Measurements from ENCODE around the gene MYO1A.
"Not testable (repeated sequence)": the region's sequence is repeated elsewhere in the genome, so short reads cannot be mapped to it uniquely, and the experiment has no call there.

The MYO1A gene

DNA sequence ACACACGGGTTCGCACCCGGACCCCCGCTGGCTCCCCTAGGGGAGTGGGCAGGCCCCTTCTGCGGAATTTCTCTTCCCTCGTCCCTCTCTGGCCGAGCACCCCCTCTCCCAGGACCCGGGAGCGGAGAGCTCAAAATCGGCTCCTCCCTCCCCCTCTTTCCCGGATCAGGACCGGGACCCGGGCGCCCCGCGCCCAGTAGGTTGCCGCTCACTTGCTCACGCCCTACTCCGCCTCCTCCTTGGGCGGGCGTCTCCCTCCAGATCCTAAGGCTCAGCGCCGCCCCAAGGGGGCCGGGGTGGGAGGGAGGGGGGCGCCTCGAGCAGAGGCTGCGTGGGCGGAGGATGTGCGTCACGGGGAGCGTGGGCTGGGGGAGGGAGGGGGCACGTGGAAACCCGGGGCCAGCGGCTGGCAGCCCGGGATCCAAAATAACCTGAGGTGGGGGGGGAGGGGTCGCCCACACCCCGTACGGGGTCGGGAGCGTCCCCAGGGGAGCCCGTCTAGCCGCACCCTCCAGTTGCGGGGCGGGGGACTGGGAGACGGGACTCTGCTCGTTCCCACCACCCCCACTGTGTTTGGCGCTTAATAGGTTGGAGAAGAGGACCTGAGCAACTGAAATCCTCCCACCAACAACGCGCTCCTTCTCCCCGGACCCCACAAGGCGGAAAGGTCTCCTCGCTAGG, 37.2 kb upstream of the MYO1A start:
- DNase-seq, result peak; percentile 93

GRCh38 chr12:57086493-57087009, 36.6 kb upstream of the MYO1A start:
- DNase-seq, result peak; percentile 62

DNA sequence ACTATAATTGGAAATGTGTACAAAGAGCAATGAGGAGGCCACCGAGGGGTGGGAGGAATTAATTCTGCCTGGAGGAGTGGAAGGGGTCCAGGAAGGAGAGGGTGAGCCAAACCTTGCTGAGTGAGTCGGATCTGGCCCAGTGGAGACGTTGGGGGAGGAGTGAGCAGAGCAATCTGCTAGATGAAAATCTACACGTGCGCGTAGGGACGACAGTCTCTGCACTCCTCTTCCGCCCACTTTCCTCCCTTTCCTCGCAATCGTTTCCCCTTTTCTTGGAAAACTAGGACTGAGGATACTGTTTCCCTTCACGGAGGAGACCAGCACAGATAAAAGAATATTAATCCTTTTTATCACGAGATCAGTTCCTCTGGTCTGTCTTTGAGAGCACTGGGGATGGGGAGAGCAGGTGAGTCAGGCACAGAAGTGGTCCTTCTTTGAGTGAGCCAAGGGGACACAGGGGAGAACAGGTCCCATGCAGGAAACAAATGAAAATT, 36.1 kb upstream of the MYO1A start:
- peak; percentile 44 for DNase-seq

GRCh38 chr12:57080855-57081254, 30.9 kb upstream of the MYO1A start:
- no peak for DNase-seq

DNA sequence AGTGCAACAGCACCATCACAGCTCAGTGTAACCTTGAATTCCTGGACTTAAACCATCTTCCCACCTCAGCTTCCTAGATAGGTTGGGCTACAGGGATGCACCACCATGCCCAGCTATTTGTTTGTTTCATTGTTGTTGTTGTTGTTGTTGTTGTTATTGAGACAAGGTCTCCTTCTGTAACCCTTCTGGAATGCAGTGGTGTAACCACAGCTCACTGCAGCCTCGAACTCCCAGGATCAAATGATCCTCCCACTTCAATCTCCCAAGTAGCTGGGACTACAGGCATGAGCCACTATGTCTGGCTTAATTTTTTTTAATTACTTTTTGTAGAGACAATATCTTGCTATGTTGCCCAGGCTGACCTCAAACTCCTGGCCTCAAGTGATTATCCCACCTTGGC, 29.9 kb upstream of the MYO1A start:
- DNase-seq, result no peak

- peak; percentile 94 for DNase-seq
Measured at GRCh38 chr12:57078519-57079404, 28.8 kb upstream of the MYO1A start, which contains the start of gene NEMP1. NEMP1 (minus strand) TSS chr12:57078791; CDS start chr12:57078745, 46 bp downstream.

DNA sequence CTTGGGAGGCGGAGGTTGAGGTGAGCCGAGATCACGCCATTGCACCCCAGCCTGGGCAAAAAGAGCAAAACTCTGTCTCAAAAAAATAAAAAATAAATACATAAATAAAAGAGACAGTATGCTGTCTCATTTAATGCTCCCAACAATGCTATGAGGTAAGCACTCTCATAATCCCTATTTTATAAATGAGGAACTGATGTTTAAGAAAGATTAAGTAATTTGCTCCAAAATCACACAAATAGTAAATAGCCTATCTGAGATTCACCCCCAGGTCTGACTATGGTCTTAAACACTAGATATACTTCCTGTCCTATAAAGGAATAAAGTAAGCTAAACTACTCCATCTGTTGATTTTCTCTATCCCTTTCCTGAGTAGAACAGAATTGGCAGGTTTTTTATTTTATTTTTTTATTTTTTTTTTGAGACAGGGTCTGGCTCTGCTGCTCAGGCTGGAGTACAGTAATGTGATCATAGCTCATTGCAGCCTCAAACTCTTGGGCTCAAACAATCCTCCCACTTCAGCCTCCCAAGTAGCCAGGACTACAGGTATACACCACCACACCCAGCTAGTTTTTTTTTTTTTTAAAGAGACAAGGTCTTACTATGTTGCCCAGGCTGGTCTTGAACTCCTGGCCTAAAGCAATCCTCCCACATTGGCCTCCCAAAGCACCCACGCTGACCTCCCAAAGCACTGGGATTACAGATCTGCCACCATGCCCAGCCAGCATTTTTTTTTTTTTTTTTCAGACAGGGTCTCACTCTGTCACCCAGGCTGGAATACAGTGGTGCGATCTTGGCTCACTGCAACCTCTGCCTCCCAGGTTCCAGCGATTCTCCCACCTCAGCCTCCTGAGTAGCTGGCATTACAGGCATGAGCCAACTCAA, 23.9 kb upstream of the MYO1A start:
- not testable (repeated sequence) for DNase-seq

DNA sequence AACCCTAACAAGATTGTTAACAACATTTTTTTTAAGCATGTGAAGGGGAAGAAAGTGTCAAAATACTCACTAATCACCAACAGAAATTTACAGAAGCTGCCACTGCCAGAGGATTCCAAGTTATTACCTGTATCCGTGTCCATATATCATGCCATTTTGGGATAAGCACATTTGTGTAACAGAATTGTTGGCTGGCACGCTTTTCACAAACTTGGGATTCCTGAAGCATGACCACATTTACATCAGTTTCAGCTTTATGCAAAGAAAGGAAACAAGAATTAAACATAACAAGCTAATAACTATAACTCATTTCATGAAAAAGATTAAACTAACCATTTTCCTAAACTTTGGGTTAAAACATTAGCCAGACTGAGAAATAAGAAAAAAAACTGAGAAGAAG, 22.7 kb upstream of the MYO1A start:
- no peak for DNase-seq

- peak; percentile 45 for DNase-seq
Measured at GRCh38 chr12:57069523-57069922, 19.6 kb upstream of the MYO1A start.

GRCh38 chr12:57066245-57066644, 16.3 kb upstream of the MYO1A start:
- DNase-seq, result no peak

GRCh38 chr12:57063991-57064685, 14.2 kb upstream of the MYO1A start:
- peak; percentile 55 for DNase-seq

DNA sequence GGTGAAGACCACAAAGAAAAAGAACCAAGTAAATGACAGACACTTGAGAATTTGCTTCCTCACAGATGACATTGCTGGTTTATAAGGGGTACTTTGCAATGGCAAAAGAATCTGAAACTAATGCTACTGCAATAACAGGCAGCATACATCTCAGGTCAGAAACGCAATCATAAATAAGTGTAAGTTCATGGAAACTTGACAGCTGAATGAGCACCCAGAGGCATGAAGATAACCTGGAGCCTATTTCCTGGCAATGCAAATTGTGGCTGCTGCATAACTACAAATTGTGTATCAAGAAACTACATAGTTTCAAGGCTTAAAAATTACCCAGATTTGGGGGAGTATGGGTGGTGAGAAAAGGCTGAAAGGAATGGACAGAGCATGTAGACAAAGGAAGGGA, 8.5 kb upstream of the MYO1A start:
- DNase-seq, result no peak

- no peak for DNase-seq
Measured at GRCh38 chr12:57057067-57057751, 7.3 kb upstream of the MYO1A start.

- DNase-seq, result no peak
Measured at GRCh38 chr12:57055824-57056223, 5.9 kb upstream of the MYO1A start.

GRCh38 chr12:57053901-57054300, 4.0 kb upstream of the MYO1A start:
- not testable (repeated sequence) for DNase-seq

DNA sequence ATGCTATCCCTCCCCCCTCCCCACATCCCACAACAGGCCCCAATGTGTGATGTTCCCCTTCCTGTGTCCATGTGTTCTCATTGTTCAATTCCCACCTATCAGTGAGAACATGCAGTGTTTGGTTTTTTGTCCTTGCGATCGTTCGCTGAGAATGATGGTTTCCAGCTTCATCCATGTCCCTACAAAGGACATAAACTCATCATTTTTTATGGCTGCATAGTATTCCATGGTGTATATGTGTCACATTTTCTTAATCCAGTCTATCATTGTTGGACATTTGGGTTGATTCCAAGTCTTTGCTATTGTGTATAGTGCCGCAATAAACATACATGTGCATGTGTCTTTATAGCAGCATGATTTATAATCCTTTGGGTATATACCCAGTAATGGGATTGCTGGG, 3.2 kb upstream of the MYO1A start:
- not testable (repeated sequence) for DNase-seq

DNA sequence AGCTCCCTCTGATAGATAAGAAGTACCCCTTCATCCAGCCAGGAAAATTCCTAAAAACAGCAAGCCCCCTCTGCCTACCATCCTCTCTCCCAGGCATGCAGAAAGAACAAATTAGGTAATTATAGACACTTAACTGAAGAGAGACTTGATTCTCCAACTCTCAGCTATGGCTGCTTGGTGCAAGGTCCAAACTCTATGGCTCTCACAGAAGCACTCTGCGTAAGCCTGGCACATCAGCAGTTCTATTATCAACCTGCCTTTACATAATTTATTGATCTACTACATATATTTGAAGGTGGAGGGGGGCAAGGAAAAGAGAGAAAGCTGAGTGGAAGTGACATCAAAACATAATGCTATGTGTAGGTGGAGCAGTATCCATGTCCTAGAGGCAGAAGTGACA, 1.1 kb upstream of the MYO1A start:
- no peak for DNase-seq

DNA sequence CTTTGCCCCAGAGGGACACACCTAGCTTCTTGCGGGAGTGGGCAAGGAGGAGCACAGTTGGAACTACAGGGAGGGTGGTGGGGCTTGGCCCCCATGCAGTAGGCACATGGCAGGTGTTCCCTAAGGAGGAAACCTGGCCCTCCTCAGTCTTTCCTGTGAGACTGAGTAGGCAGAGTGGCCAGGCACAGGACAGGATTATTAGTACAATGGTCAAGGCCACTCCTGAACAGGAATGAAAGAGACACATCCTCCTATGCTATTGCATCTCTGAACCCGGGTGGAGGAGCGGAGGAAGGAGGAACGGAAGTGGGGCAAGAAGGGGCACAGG, 846 bp downstream of the MYO1A start:
- DNase-seq, result no peak

- DNase-seq, result no peak
Measured at GRCh38 chr12:57048423-57049118, 1.4 kb downstream of the MYO1A start.

GRCh38 chr12:57047981-57048380, 1.9 kb downstream of the MYO1A start:
- DNase-seq, result no peak
